WERI-Rb-1 (cell line): ENCODE results near the gene AK6.
"Not testable (repeated sequence)": the region's sequence is repeated elsewhere in the genome, so short reads cannot be mapped to it uniquely, and the experiment has no call there.

Experiments used
- DNase-seq: peaks from one replicate; pipeline ENCODE4 v3.0.0-alpha.2; 2020
- H3K27ac ChIP-seq: fragments of 250-450 bp; sonication (Bioruptor Pico); 2 replicates; pipeline ENCODE4 v1.5.1; 2020; ENCODE audit warnings: mild to moderate bottlenecking, moderate library complexity
- H3K27me3 ChIP-seq: fragments of 250-450 bp; sonication (Bioruptor Pico); 2 replicates; pipeline ENCODE4 v1.5.1; 2021; ENCODE audit warnings: mild to moderate bottlenecking, low read depth, moderate library complexity; ENCODE audit not compliant: insufficient read depth, severe bottlenecking
- H3K36me3 ChIP-seq: fragments of 250-450 bp; sonication (Bioruptor Pico); 2 replicates; pipeline ENCODE4 v1.5.1; 2020; ENCODE audit warnings: mild to moderate bottlenecking, moderate library complexity
- H3K4me3 ChIP-seq: 2 replicates; pipeline ENCODE4 v1.5.1; 2011; ENCODE audit warnings: low read depth, mild to moderate bottlenecking, control low read depth, low read length
- H3K9me3 ChIP-seq: fragments of 250-450 bp; sonication (Bioruptor Pico); 2 replicates; pipeline ENCODE4 v1.5.1; 2021; ENCODE audit warnings: mild to moderate bottlenecking, moderate library complexity; ENCODE audit not compliant: severe bottlenecking
- TF ChIP-seq, protein P1 (sequence below): IDR thresholded peaks from 2 replicates; pipeline ENCODE4 v1.5.1; 2011; ENCODE audit warnings: low read depth, mild to moderate bottlenecking, control low read depth, inconsistent platforms, low read length

The AK6 gene

DNA sequence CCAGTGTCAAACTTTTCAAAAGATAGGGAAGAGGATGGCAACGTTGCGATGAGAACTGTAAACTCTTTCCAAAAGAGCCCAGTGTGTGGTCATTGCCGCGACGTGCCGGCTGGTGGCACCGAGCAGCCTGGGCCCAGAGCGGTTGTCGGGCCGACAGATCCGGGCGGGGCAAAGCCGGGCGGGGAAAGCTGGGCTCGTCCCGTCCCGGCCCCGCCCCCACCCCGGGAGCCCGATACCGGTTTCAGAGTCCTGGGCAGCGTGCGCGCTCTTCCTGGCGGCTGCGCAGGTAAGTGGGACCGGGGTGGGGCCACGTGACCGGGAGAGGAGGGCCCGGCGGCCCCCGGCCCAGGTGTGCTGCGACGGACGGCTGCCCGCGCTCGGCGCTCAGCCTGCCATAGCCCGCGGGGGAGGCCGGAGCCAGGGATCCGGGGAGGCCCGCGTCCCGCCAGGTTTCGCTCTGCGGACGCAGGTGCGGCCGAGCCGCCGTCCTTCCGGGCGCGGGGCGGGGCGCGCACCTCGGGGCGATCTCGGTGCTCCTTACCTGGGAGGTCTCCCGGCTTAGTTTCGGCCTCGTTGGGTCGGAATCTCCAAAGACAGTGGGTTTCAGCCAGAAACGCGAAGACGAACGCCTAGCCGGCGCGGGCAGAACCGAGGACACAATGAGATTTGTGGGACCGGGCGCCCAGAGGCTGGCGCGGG is 45.7 kb upstream of the AK6 start, which contains the start of gene MARVELD2:
TSS of gene MARVELD2 (plus strand) at position 232 of the 699 bp plus-strand sequence. CDS start 4,270 bp downstream, outside the sequence.
- TF ChIP-seq, protein P1, sequence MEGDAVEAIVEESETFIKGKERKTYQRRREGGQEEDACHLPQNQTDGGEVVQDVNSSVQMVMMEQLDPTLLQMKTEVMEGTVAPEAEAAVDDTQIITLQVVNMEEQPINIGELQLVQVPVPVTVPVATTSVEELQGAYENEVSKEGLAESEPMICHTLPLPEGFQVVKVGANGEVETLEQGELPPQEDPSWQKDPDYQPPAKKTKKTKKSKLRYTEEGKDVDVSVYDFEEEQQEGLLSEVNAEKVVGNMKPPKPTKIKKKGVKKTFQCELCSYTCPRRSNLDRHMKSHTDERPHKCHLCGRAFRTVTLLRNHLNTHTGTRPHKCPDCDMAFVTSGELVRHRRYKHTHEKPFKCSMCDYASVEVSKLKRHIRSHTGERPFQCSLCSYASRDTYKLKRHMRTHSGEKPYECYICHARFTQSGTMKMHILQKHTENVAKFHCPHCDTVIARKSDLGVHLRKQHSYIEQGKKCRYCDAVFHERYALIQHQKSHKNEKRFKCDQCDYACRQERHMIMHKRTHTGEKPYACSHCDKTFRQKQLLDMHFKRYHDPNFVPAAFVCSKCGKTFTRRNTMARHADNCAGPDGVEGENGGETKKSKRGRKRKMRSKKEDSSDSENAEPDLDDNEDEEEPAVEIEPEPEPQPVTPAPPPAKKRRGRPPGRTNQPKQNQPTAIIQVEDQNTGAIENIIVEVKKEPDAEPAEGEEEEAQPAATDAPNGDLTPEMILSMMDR: peak; percentile 53; the same call in 1 of the 2 replicates
- peaks cover 2% of the 10 kb centered on the region for H3K9me3 ChIP-seq
- peaks cover 8% of the 10 kb centered on the region for H3K36me3 ChIP-seq
- DNase-seq: peak; percentile 92
- peak within 1 kb of the TSS; percentile 69 for H3K27ac ChIP-seq
- peak within 1 kb of the TSS; percentile 71 for H3K4me3 ChIP-seq
- no peaks in the 10 kb centered on the region for H3K27me3 ChIP-seq

DNA sequence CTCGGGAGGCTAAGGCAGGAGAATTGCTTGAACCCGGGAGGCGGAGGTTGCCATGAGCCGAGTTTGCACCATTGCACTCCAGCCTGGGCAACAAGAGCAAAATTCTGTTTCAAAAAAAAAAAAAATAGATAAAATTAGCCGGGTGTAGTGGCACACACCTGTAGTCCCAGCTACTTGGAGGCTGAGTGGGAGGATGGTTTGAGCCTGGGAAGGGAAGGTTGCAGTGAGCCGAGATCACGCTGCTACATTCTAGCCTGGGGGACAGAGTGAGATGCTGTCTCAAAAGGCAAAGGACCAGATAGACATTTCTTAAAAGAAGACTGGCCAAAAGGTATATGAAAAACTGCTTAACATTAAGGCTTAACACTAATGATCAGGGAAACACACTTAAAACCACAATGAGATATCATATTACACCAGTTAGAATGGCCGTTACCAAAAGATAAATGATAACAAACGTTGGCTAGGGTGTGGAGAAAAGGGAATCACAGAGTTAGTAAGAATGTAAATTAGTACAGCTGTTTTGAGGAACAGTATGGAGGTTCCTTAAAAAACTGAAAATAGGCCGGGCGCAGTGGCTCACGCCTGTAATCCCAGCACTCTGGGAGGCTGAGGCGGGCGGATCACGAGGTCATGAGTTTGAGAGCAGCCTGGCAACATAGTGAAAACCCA is 35.5 kb upstream of the AK6 start:
- no peaks in the 10 kb centered on the region for H3K9me3 ChIP-seq
- no peak for DNase-seq
- TF ChIP-seq, protein P1: no peak
- H3K27me3 ChIP-seq: no peaks in the 10 kb centered on the region
- peaks cover 20% of the 10 kb centered on the region for H3K36me3 ChIP-seq
- no peak overlapping the region for H3K27ac ChIP-seq
- H3K4me3 ChIP-seq: no peak overlapping the region

DNA sequence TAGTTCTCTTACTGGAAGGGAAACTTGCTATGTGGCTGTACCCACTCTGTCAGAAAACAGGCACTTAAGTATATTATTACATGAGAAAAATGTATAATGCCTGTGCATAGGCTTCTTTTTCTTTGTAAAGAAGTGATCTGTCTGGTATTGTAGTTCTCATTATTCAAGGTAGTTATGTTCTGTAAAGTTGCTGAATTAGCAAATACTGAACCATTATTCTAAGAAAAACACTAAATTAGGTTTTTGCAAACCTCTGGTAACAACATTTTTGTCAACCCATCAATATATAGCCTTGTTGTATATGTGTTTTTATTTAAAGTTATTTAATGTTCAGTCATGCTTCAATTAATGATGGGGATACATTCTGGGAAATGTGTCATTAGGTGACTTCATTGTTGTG is 9.1 kb upstream of the AK6 start:
- H3K9me3 ChIP-seq: no peaks in the 10 kb centered on the region
- H3K27ac ChIP-seq: no peak overlapping the region
- H3K36me3 ChIP-seq: peaks cover 30% of the 10 kb centered on the region
- TF ChIP-seq, protein P1: no peak
- H3K27me3 ChIP-seq: no peaks in the 10 kb centered on the region
- DNase-seq: no peak
- H3K4me3 ChIP-seq: no peak overlapping the region

DNA sequence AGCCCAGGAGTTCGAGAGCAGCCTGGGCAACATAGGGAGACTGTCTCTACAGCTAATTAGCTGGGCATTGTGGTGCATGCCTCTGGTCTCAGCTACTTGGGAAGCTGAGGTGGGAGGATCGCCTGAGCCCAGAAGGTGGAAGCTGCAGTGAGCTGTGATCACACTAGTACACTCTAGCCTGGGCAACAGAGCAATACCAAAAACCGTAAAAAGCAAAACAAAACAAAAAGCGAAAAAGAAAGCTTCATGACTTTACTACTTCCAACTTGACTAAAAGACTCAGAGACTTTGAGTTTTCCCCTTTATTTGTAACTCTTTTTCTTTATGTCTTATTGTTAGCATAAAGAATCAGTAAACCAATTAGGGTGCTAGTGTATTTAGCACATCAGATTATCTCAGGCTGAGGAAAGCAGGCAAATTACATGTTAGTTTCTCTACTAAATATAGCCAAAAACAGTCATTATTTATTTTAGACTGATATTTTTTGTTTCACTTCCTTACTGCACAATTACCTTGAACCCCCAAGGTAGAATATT is 5.7 kb upstream of the AK6 start:
- Histone ChIP-seq H3K4me3 (no peak overlapping the region), H3K9me3 (no peaks in the 10 kb centered on the region), H3K36me3 (peaks cover 13% of the 10 kb centered on the region), H3K27me3 (no peaks in the 10 kb centered on the region), H3K27ac (no peak overlapping the region)
- no peak for DNase-seq
- TF ChIP-seq, protein P1: no peak

DNA sequence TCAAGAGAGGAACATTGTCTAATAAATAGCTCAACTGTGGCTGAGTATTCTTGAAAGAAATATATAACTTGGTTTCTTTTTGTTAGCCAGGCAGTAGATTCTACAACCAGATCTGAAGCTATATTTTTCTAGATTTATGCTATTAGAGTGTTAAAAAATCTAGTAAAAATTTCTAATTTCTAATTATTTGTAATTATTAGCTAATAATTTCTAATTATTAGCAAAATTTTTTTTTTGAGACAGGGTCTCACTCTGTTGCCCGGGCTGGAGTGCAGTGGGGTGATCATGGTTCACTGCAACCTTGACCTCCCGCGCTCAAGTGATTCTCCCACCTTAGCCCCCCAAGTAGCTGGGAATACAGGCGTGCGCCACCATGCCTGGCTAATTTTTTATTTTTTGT is 3.1 kb upstream of the AK6 start:
- TF ChIP-seq, protein P1: no peak
- H3K27me3 ChIP-seq: no peaks in the 10 kb centered on the region
- no peak overlapping the region for H3K27ac ChIP-seq
- peaks cover 17% of the 10 kb centered on the region for H3K36me3 ChIP-seq
- no peaks in the 10 kb centered on the region for H3K9me3 ChIP-seq
- no peak for DNase-seq
- no peak overlapping the region for H3K4me3 ChIP-seq

DNA sequence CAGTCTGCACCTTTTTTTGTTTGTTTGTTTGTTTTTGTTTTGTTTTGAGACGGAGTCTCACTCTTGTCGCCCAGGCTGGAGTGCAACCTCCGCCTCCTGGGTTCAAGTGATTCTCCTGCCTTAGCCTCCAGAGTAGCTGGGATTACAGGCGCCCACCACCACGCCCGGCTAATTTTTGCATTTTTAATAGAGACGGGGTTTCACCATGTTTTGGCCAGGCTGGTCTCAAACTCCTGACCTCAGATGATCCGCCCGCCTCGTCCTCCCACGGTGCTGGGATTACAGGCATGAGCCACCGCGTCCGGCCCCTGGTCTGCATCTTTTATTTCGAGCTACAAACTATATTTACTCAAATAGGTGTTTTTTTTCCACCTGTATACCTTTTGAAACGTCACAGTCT is 1.0 kb upstream of the AK6 start:
- peaks cover 30% of the 10 kb centered on the region for H3K36me3 ChIP-seq
- not testable (repeated sequence) for H3K27me3 ChIP-seq, H3K9me3 ChIP-seq
- peak overlapping the region; percentile 91 for H3K4me3 ChIP-seq
- DNase-seq: peak; percentile 41
- H3K27ac ChIP-seq: peak overlapping the region; percentile 100
